Measurements from ENCODE around the gene HCFC2.

DNA sequence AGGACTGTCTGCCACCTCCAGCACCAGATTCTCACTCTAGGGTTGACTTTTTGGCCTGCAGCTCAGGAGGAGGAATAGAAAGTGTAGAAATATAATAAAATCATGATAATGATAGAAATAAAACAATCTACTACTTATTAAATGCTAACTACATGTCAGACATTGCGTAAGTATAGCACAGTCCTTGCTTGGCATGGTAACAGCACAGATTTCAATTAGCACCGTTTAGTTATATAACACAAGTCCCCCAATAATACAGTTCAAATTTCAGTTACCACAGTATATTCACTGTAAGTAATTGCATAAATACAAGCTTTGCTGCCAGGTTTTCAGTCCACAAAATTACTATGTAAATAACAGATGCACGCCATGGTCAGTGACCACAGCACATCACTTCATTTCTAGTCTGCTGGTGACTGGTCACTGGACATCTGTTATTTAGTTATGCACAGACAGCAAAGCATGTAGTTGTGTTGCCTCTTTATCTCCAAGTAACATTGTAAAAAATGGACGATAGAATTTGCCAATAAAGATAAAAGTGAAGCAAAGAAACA lies 7.8 kb upstream of the HCFC2 start:
- TF ChIP-seq, protein P1, sequence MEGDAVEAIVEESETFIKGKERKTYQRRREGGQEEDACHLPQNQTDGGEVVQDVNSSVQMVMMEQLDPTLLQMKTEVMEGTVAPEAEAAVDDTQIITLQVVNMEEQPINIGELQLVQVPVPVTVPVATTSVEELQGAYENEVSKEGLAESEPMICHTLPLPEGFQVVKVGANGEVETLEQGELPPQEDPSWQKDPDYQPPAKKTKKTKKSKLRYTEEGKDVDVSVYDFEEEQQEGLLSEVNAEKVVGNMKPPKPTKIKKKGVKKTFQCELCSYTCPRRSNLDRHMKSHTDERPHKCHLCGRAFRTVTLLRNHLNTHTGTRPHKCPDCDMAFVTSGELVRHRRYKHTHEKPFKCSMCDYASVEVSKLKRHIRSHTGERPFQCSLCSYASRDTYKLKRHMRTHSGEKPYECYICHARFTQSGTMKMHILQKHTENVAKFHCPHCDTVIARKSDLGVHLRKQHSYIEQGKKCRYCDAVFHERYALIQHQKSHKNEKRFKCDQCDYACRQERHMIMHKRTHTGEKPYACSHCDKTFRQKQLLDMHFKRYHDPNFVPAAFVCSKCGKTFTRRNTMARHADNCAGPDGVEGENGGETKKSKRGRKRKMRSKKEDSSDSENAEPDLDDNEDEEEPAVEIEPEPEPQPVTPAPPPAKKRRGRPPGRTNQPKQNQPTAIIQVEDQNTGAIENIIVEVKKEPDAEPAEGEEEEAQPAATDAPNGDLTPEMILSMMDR (conservative IDR thresholded peaks at IDR 0.05; ENCODE audit: low read length): no peak
- no peak for TF ChIP-seq EZH2phosphoT487 (IDR thresholded peaks at IDR 0.05; ENCODE audit: borderline replicate concordance)

Data from Loucy (cell line).